Thymus (tissue), 11 donors: Measurements from ENCODE around the gene PORCN. TPM values are rescaled to one million over a fixed set of nuclear protein-coding genes. Genes with fewer than 3 reads are reported as not detected.

ENCODE experiments used
- DNase-seq, 9 donors: peaks; one replicate each; pipeline ENCODE4 v3.0.0-alpha.2; 2013; ENCODE audit warnings: low spot score in 9 of 9, low read depth in 6 of 9, missing footprints in 1 of 9
- H3K27ac ChIP-seq, 2 donors: one replicate each; pipeline ENCODE4 v1.5.1; 2013; ENCODE audit warnings: control low read depth in 1 of 2, low read depth in 1 of 2, low read length in 1 of 2, mild to moderate bottlenecking in 1 of 2, moderate library complexity in 1 of 2
- H3K27me3 ChIP-seq, 2 donors: one replicate each; pipeline ENCODE4 v1.5.1; 2013; ENCODE audit warnings: low read length in 1 of 2; ENCODE audit not compliant: control insufficient read depth in 2 of 2, insufficient read depth in 1 of 2
- H3K36me3 ChIP-seq, 2 donors: one replicate each; pipeline ENCODE4 v1.5.1; 2013; ENCODE audit warnings: low read length in 1 of 2, mild to moderate bottlenecking in 1 of 2, moderate library complexity in 1 of 2; ENCODE audit not compliant: control insufficient read depth in 2 of 2, insufficient read depth in 2 of 2
- H3K4me1 ChIP-seq, 2 donors: one replicate each; pipeline ENCODE4 v1.5.1; 2013; ENCODE audit warnings: low read length in 2 of 2; ENCODE audit not compliant: control insufficient read depth in 2 of 2, insufficient read depth in 2 of 2
- H3K4me3 ChIP-seq, 2 donors: one replicate each; pipeline ENCODE4 v1.5.1; 2013; ENCODE audit warnings: low read length in 2 of 2, control low read depth in 1 of 2, mild to moderate bottlenecking in 1 of 2
- H3K9me3 ChIP-seq, 2 donors: one replicate each; pipeline ENCODE4 v1.5.1; 2013; ENCODE audit warnings: low read length in 1 of 2, mild to moderate bottlenecking in 1 of 2; ENCODE audit not compliant: control insufficient read depth in 2 of 2, insufficient read depth in 1 of 2
- WGBS: extraction: QIAGEN DNeasy Blood & Tissue Kit; methylation state at CpG from one replicate; pipeline ENCODE4 v1.1.7; 2013; 5-methylcytosine and 5-hydroxymethylcytosine counted together
- polyA plus RNA-seq: library from polyadenylated mRNA; stranded (reverse); fragments of 200-250 nt; gene quantifications from one replicate; pipeline ENCODE4 v1.2.3, GENCODE V29; 2013
- total RNA-seq: library from RNA; stranded (reverse); fragments of 120-200 nt; gene quantifications from one replicate; pipeline ENCODE4 v1.2.4, GENCODE V29; 2013
- donor health status: healthy.

The PORCN gene
- total and polyA plus RNA-seq, 2 donors, result 3.4 to 6.1 TPM

- peak in 1 of 9 donors; percentile 35 for DNase-seq
- no peak overlapping the region for H3K27ac ChIP-seq
- peak overlapping the region; percentile 60 to 63 for H3K4me3 ChIP-seq
- H3K4me1 ChIP-seq, result peaks cover 5 to 11% of the 10 kb centered on the region in 2 donors
- H3K27me3 ChIP-seq, result no peaks in the 10 kb centered on the region
- H3K36me3 ChIP-seq, result peaks cover 3 to 4% of the 10 kb centered on the region in 2 donors
- 1% methylated on average over 18 of the region's 18 CpGs for WGBS
- peaks cover 0 to 3% of the 10 kb centered on the region in 2 donors for H3K9me3 ChIP-seq
Measured at GRCh38 chrX:48468247-48468671, 40.5 kb upstream of the PORCN start.

- H3K27ac ChIP-seq, result no peak overlapping the region
- H3K4me3 ChIP-seq, result peak overlapping the region; percentile 60 to 63
- peak in 3 of 9 donors; percentile 22 to 67 (median 31) for DNase-seq
Measured at GRCh38 chrX:48468693-48469691, 39.8 kb upstream of the PORCN start.

GRCh38 chrX:48470110-48470832 lies 38.5 kb upstream of the PORCN start, which contains the start of gene SLC38A5:
Gene SLC38A5, minus strand, starts transcription at chrX:48470260. Its CDS starts 2,336 bp downstream, at chrX:48467924.
- H3K4me1 ChIP-seq, result peaks cover 5 to 14% of the 10 kb centered on the region in 2 donors
- WGBS, result 94% methylated on average over 18 of the region's 18 CpGs
- H3K4me3 ChIP-seq, result peak within 1 kb of the TSS; percentile 60 to 63
- no peaks in the 10 kb centered on the region for H3K27me3 ChIP-seq
- peaks cover 0 to 3% of the 10 kb centered on the region in 2 donors for H3K9me3 ChIP-seq
- DNase-seq, result no peak
- H3K36me3 ChIP-seq, result peaks cover 0 to 3% of the 10 kb centered on the region in 2 donors
- no peak within 1 kb of the TSS for H3K27ac ChIP-seq

More at GRCh38 chrX:48468693-48469691, 39.8 kb upstream of the PORCN start:
- under 1% methylated on average over 23 of the region's 23 CpGs for WGBS
- Histone ChIP-seq H3K4me1 (peaks cover 5 to 11% of the 10 kb centered on the region in 2 donors), H3K9me3 (peaks cover 0 to 3% of the 10 kb centered on the region in 2 donors), H3K36me3 (peaks cover 3 to 4% of the 10 kb centered on the region in 2 donors), H3K27me3 (no peaks in the 10 kb centered on the region)

GRCh38 chrX:48470833-48471118 lies 38.0 kb upstream of the PORCN start:
- WGBS, result 99% methylated on average over 9 of the region's 9 CpGs
- H3K36me3 ChIP-seq, result peaks cover 0 to 3% of the 10 kb centered on the region in 2 donors
- DNase-seq, result no peak

GRCh38 chrX:48471504-48471903 lies 37.3 kb upstream of the PORCN start:
- H3K9me3 ChIP-seq, result peaks cover 0 to 3% of the 10 kb centered on the region in 2 donors
- H3K27me3 ChIP-seq, result no peaks in the 10 kb centered on the region
- H3K4me1 ChIP-seq, result peaks cover 5 to 14% of the 10 kb centered on the region in 2 donors
- no peak overlapping the region for H3K4me3 ChIP-seq
- no peak for DNase-seq
- WGBS, result 97% methylated on average over 8 of the region's 8 CpGs
- no peak overlapping the region for H3K27ac ChIP-seq
- peaks cover 0 to 3% of the 10 kb centered on the region in 2 donors for H3K36me3 ChIP-seq

More at GRCh38 chrX:48470833-48471118, 38.0 kb upstream of the PORCN start:
- H3K27me3 ChIP-seq, result no peaks in the 10 kb centered on the region
- peaks cover 0 to 3% of the 10 kb centered on the region in 2 donors for H3K9me3 ChIP-seq
- peaks cover 5 to 14% of the 10 kb centered on the region in 2 donors for H3K4me1 ChIP-seq
- H3K4me3 ChIP-seq, result no peak overlapping the region
- H3K27ac ChIP-seq, result no peak overlapping the region

- peaks cover 0 to 3% of the 10 kb centered on the region in 2 donors for H3K9me3 ChIP-seq
- no peaks in the 10 kb centered on the region for H3K36me3 ChIP-seq
- H3K27ac ChIP-seq, result no peak overlapping the region
- no peak overlapping the region for H3K4me3 ChIP-seq
- WGBS, result 97% methylated on average over 7 of the region's 9 CpGs
- H3K4me1 ChIP-seq, result peaks cover 5 to 14% of the 10 kb centered on the region in 2 donors
- no peak for DNase-seq
- H3K27me3 ChIP-seq, result no peaks in the 10 kb centered on the region
Measured at GRCh38 chrX:48472225-48472624, 36.6 kb upstream of the PORCN start.

- WGBS, result 95% methylated on average over 12 of the region's 12 CpGs
Measured at GRCh38 chrX:48472851-48473703, 35.7 kb upstream of the PORCN start.

GRCh38 chrX:48473704-48473990 lies 35.1 kb upstream of the PORCN start:
- H3K4me3 ChIP-seq, result no peak overlapping the region
- 76% methylated on average over 9 of the region's 9 CpGs for WGBS
- peaks cover 5 to 9% of the 10 kb centered on the region in 2 donors for H3K4me1 ChIP-seq
- H3K27me3 ChIP-seq, result no peaks in the 10 kb centered on the region
- H3K36me3 ChIP-seq, result no peaks in the 10 kb centered on the region
- DNase-seq, result no peak
- H3K9me3 ChIP-seq, result no peaks in the 10 kb centered on the region
- H3K27ac ChIP-seq, result no peak overlapping the region

More at GRCh38 chrX:48472851-48473703, 35.7 kb upstream of the PORCN start:
- no peak overlapping the region for H3K4me3 ChIP-seq
- H3K27me3 ChIP-seq, result no peaks in the 10 kb centered on the region
- no peak overlapping the region for H3K27ac ChIP-seq
- no peaks in the 10 kb centered on the region for H3K36me3 ChIP-seq
- peaks cover 5 to 10% of the 10 kb centered on the region in 2 donors for H3K4me1 ChIP-seq
- H3K9me3 ChIP-seq, result no peaks in the 10 kb centered on the region
- DNase-seq, result no peak
